ENCODE results near the gene UBAP2.

The UBAP2 gene

GRCh38 chr9:33924978-33925797, 123.5 kb downstream of the UBAP2 start:
- DNase-seq (ENCODE audit: low read depth in 2 of 2), result no peak

- no peak for DNase-seq (ENCODE audit: low read depth in 2 of 2)
Observed at GRCh38 chr9:33923998-33924701, 124.5 kb downstream of the UBAP2 start.

GRCh38 chr9:33923079-33923478, 125.6 kb downstream of the UBAP2 start:
- no peak for DNase-seq (ENCODE audit: low read depth in 2 of 2)

GRCh38 chr9:33921967-33922895, 126.5 kb downstream of the UBAP2 start:
- DNase-seq (ENCODE audit: low read depth in 2 of 2), result peak; percentile 8 to 19

GRCh38 chr9:33919276-33919897, 129.3 kb downstream of the UBAP2 start:
- DNase-seq (ENCODE audit: low read depth in 2 of 2), result no peak

- DNase-seq (ENCODE audit: low read depth in 2 of 2), result no peak
Observed at GRCh38 chr9:33917036-33917435, 131.7 kb downstream of the UBAP2 start.

- no peak for DNase-seq (ENCODE audit: low read depth in 2 of 2)
Observed at GRCh38 chr9:33914887-33915628, 133.6 kb downstream of the UBAP2 start.

- DNase-seq (ENCODE audit: low read depth in 2 of 2), result no peak
Observed at GRCh38 chr9:33913541-33913940, 135.1 kb downstream of the UBAP2 start.

- DNase-seq (ENCODE audit: low read depth in 2 of 2), result no peak
Observed at GRCh38 chr9:33908749-33909148, 139.9 kb downstream of the UBAP2 start.

- no peak for DNase-seq (ENCODE audit: low read depth in 2 of 2)
Observed at GRCh38 chr9:33908114-33908513, 140.6 kb downstream of the UBAP2 start.

- no peak for DNase-seq (ENCODE audit: low read depth in 2 of 2)
Observed at GRCh38 chr9:33907347-33907746, 141.3 kb downstream of the UBAP2 start.

GRCh38 chr9:33906769-33907168, 141.9 kb downstream of the UBAP2 start:
- DNase-seq (ENCODE audit: low read depth in 2 of 2), result no peak

GRCh38 chr9:33905137-33905536, 143.6 kb downstream of the UBAP2 start:
- no peak for DNase-seq (ENCODE audit: low read depth in 2 of 2)

- no peak for DNase-seq (ENCODE audit: low read depth in 2 of 2)
Observed at GRCh38 chr9:33903157-33903780, 145.4 kb downstream of the UBAP2 start.

- no peak for DNase-seq (ENCODE audit: low read depth in 2 of 2)
Observed at GRCh38 chr9:33894316-33894715, 154.4 kb downstream of the UBAP2 start.

- DNase-seq (ENCODE audit: low read depth in 2 of 2), result no peak
Observed at GRCh38 chr9:33893861-33894260, 154.8 kb downstream of the UBAP2 start.

GRCh38 chr9:33885948-33886347, 162.7 kb downstream of the UBAP2 start:
- no peak for DNase-seq (ENCODE audit: low read depth in 2 of 2)

GRCh38 chr9:33884856-33885701, 163.6 kb downstream of the UBAP2 start:
- DNase-seq (ENCODE audit: low read depth in 2 of 2), result no peak

- DNase-seq (ENCODE audit: low read depth in 2 of 2), result no peak
Observed at GRCh38 chr9:33881635-33882034, 167.1 kb downstream of the UBAP2 start.
